Muscle of back (tissue), 11 donors: ENCODE data around the gene DISC1. TPM values are rescaled to one million over a fixed set of nuclear protein-coding genes. Genes with fewer than 3 reads are reported as not detected.

Experiments used
- DNase-seq, 3 donors: peaks; one replicate each; pipeline versions ENCODE4 v3.0.0 to v3.0.0-alpha.2; 2013
- polyA plus RNA-seq, 10 donors: library from polyadenylated mRNA; unstranded; fragments of 120-200 nt; gene quantifications; one replicate each; pipeline ENCODE4 v1.2.1, GENCODE V29; 2013; ENCODE audit not compliant: insufficient read length in 10 of 10

The DISC1 gene
- polyA plus RNA-seq, 10 donors: 5.2 to 9.3 (median 7.2) TPM

GRCh38 chr1:231853588-231854207 lies 227.1 kb downstream of the DISC1 start:
- DNase-seq: no peak

- no peak for DNase-seq
Observed at GRCh38 chr1:231855361-231855760, 228.8 kb downstream of the DISC1 start.

GRCh38 chr1:231855926-231856325 lies 229.3 kb downstream of the DISC1 start:
- DNase-seq: no peak

GRCh38 chr1:231856426-231856825 lies 229.8 kb downstream of the DISC1 start:
- no peak for DNase-seq

GRCh38 chr1:231856894-231857293 lies 230.3 kb downstream of the DISC1 start:
- DNase-seq: no peak

GRCh38 chr1:231857609-231858135 lies 231.1 kb downstream of the DISC1 start:
- no peak for DNase-seq

- DNase-seq: peak in 1 of 3 donors; percentile 35
Observed at GRCh38 chr1:231860221-231861088, 233.9 kb downstream of the DISC1 start.

- peak; percentile 30 to 66 (median 40) for DNase-seq
Observed at GRCh38 chr1:231861541-231862481, 235.2 kb downstream of the DISC1 start.

- no peak for DNase-seq
Observed at GRCh38 chr1:231862611-231863010, 236.0 kb downstream of the DISC1 start.

GRCh38 chr1:231865331-231865730 lies 238.7 kb downstream of the DISC1 start:
- no peak for DNase-seq

GRCh38 chr1:231866392-231867331 lies 240.1 kb downstream of the DISC1 start:
- DNase-seq: peak; percentile 48 to 73 (median 64)

- DNase-seq: no peak
Observed at GRCh38 chr1:231867607-231868006, 241.0 kb downstream of the DISC1 start.

- no peak for DNase-seq
Observed at GRCh38 chr1:231869364-231869763, 242.8 kb downstream of the DISC1 start.

- DNase-seq: no peak
Observed at GRCh38 chr1:231871471-231871870, 244.9 kb downstream of the DISC1 start.

GRCh38 chr1:231871878-231872277 lies 245.3 kb downstream of the DISC1 start:
- no peak for DNase-seq

- DNase-seq: peak in 1 of 3 donors; percentile 32
Observed at GRCh38 chr1:231872461-231872910, 245.9 kb downstream of the DISC1 start.

- DNase-seq: no peak
Observed at GRCh38 chr1:231878737-231879136, 252.1 kb downstream of the DISC1 start.

GRCh38 chr1:231879296-231879695 lies 252.7 kb downstream of the DISC1 start:
- DNase-seq: no peak

GRCh38 chr1:231882333-231882732 lies 255.7 kb downstream of the DISC1 start:
- no peak for DNase-seq

GRCh38 chr1:231882790-231883189 lies 256.2 kb downstream of the DISC1 start:
- DNase-seq: no peak
